IMR-90 (cell line): ENCODE measurements around the gene KCNK10. TPM values are rescaled to one million over a fixed set of nuclear protein-coding genes. Genes with fewer than 3 reads are reported as not detected.

Experiments used
- ATAC-seq: fragments of 200-7000 bp; cut with Tn5 transposase; 2 replicates; pipeline ENCODE4 v1.9.1; 2020; ENCODE audit warnings: low read depth, mild to moderate bottlenecking, moderate library complexity
- BruUV-seq: library from RNA; stranded (reverse); fragments of 400-500 nt; replicated peaks from 2 replicates; lab custom pipeline; 2021; lab: Mats Ljungman, UMichigan
- CTCF ChIA-PET: fragments of 300-600 bp; formaldehyde crosslinking; extraction: SDS; loops from one replicate; lab custom pipeline; 2021; ENCODE audit warnings: antibody characterized with exemption; lab: Yijun Ruan, JAX
- POLR2A ChIA-PET: fragments of 300-600 bp; sonication (Branson Sonifier 250); formaldehyde crosslinking; loops from one replicate; lab custom pipeline; 2022; ENCODE audit warnings: antibody characterized with exemption; ENCODE audit not compliant: unreplicated experiment; lab: Charles Lee
- DNase-seq: peaks from one replicate; pipeline ENCODE4 v3.0.0; 2013
- H2AFZ ChIP-seq: replicated peaks from 2 replicates; pipeline ENCODE3; 2013; ENCODE audit warnings: low read length, mild to moderate bottlenecking; ENCODE audit not compliant: poor library complexity
- H2AK5ac ChIP-seq: 2 replicates; pipeline ENCODE4 v1.6.1; 2013; ENCODE audit warnings: low read depth, low read length, inconsistent platforms
- H2AK9ac ChIP-seq: replicated peaks from 2 replicates; pipeline ENCODE3; 2013; ENCODE audit warnings: mild to moderate bottlenecking, low read depth, low read length, moderate library complexity; ENCODE audit not compliant: poor library complexity
- H2BK120ac ChIP-seq: 2 replicates; pipeline ENCODE4 v1.6.1; 2013; ENCODE audit warnings: low read depth, low read length, inconsistent platforms
- H2BK15ac ChIP-seq: 3 replicates; pipeline ENCODE4 v1.6.1; 2013; ENCODE audit warnings: low read depth, low read length, inconsistent platforms
- H2BK20ac ChIP-seq: 2 replicates; pipeline ENCODE4 v1.6.1; 2013; ENCODE audit warnings: low read depth, mild to moderate bottlenecking, inconsistent platforms, low read length, moderate library complexity
- H2BK5ac ChIP-seq: 2 replicates; pipeline ENCODE4 v1.6.1; 2013; ENCODE audit warnings: mild to moderate bottlenecking, low read depth, low read length, inconsistent platforms; ENCODE audit not compliant: poor library complexity, severe bottlenecking
- H3K14ac ChIP-seq: replicated peaks from 2 replicates; pipeline ENCODE4 v1.6.1; 2013; ENCODE audit warnings: low read depth, low read length, inconsistent platforms
- H3K18ac ChIP-seq: 2 replicates; pipeline ENCODE4 v1.6.1; 2013; ENCODE audit warnings: low read depth, low read length, control low read depth
- H3K23ac ChIP-seq: 2 replicates; pipeline ENCODE4 v1.6.1; 2013; ENCODE audit warnings: low read depth, low read length, inconsistent platforms
- H3K27ac ChIP-seq: 2 replicates; pipeline ENCODE4 v1.5.1; 2013; ENCODE audit warnings: mild to moderate bottlenecking, control low read depth, low read length; ENCODE audit not compliant: insufficient read depth
- H3K27me3 ChIP-seq: 2 replicates; pipeline ENCODE4 v1.6.1; 2013; ENCODE audit warnings: low read length; ENCODE audit not compliant: control insufficient read depth, insufficient read depth
- H3K36me3 ChIP-seq: 2 replicates; pipeline ENCODE4 v1.6.1; 2013; ENCODE audit warnings: low read length, mixed read lengths; ENCODE audit not compliant: control insufficient read depth, insufficient read depth
- H3K4ac ChIP-seq: 2 replicates; pipeline ENCODE4 v1.6.1; 2013; ENCODE audit warnings: low read depth, low read length, inconsistent platforms
- H3K4me1 ChIP-seq: 2 replicates; pipeline ENCODE4 v1.6.1; 2013; ENCODE audit warnings: low read length, mixed read lengths; ENCODE audit not compliant: control insufficient read depth, insufficient read depth
- H3K4me2 ChIP-seq: 2 replicates; pipeline ENCODE4 v1.6.1; 2013; ENCODE audit warnings: low read depth, mild to moderate bottlenecking, control low read depth, low read length, moderate library complexity
- H3K4me3 ChIP-seq: 2 replicates; pipeline ENCODE4 v1.5.1; 2013; ENCODE audit warnings: low read depth, mild to moderate bottlenecking, control low read depth, low read length, moderate library complexity; ENCODE audit not compliant: insufficient read depth
- H3K56ac ChIP-seq: 2 replicates; pipeline ENCODE4 v1.6.1; 2013; ENCODE audit warnings: low read length, inconsistent platforms; ENCODE audit not compliant: insufficient read depth; ENCODE audit errors: extremely low read depth
- H3K79me1 ChIP-seq, 2 experiments: 2 replicates each; pipeline ENCODE4 v1.6.1; 2013; ENCODE audit warnings: low read length in 2 of 2, inconsistent platforms in 1 of 2, low read depth in 1 of 2
- H3K9ac ChIP-seq: 2 replicates; pipeline ENCODE4 v1.6.1; 2013; ENCODE audit warnings: low read depth, low read length, control low read depth
- H3K9me1 ChIP-seq: 2 replicates; pipeline ENCODE4 v1.6.1; 2013; ENCODE audit warnings: low read length, inconsistent platforms; ENCODE audit not compliant: insufficient read depth
- H3K9me3 ChIP-seq: 2 replicates; pipeline ENCODE4 v1.6.1; 2013; ENCODE audit warnings: low read length; ENCODE audit not compliant: control insufficient read depth, insufficient read depth
- H4K20me1 ChIP-seq: 2 replicates; pipeline ENCODE4 v1.6.1; 2013; ENCODE audit warnings: low read length, inconsistent platforms; ENCODE audit not compliant: insufficient read depth
- H4K5ac ChIP-seq: 2 replicates; pipeline ENCODE4 v1.6.1; 2013; ENCODE audit warnings: mild to moderate bottlenecking, low read depth, low read length, control low read depth
- H4K8ac ChIP-seq, 2 experiments: 2 replicates each; pipeline ENCODE4 v1.6.1; 2013; ENCODE audit warnings: low read depth in 2 of 2, low read length in 2 of 2, control low read depth in 1 of 2, inconsistent platforms in 1 of 2
- H4K91ac ChIP-seq: 2 replicates; pipeline ENCODE4 v1.6.1; 2013; ENCODE audit warnings: low read depth, low read length, inconsistent platforms; ENCODE audit not compliant: insufficient read depth
- CHD1 ChIP-seq: IDR thresholded peaks from 2 replicates; pipeline ENCODE4 v1.6.1; 2012; ENCODE audit warnings: low read depth, low read length, improper control_type of control experiment
- FOS ChIP-seq: fragments of 150-350 bp; IDR thresholded peaks from 2 replicates; pipeline ENCODE4 v1.6.1; 2016; ENCODE audit warnings: low read depth, low read length
- MAFK ChIP-seq: IDR thresholded peaks from 2 replicates; pipeline ENCODE4 v1.6.1; 2012; ENCODE audit warnings: low read depth, low read length, improper control_type of control experiment
- MAZ ChIP-seq: IDR thresholded peaks from 2 replicates; pipeline ENCODE4 v1.6.1; 2012; ENCODE audit warnings: low read depth, mild to moderate bottlenecking, low read length, improper control_type of control experiment, moderate library complexity, borderline replicate concordance
- POLR2A ChIP-seq: IDR thresholded peaks from 2 replicates; pipeline ENCODE4 v1.6.1; 2012; ENCODE audit warnings: mild to moderate bottlenecking, low read depth, low read length
- RAD21 ChIP-seq: IDR thresholded peaks from 2 replicates; pipeline ENCODE4 v1.6.1; 2012; ENCODE audit warnings: low read length, improper control_type of control experiment
- RCOR1 ChIP-seq: IDR thresholded peaks from 2 replicates; pipeline ENCODE4 v1.6.1; 2012; ENCODE audit warnings: mild to moderate bottlenecking, low read length, improper control_type of control experiment; ENCODE audit not compliant: insufficient replicate concordance
- SMC3 ChIP-seq: fragments of 150-350 bp; IDR thresholded peaks from 2 replicates; pipeline ENCODE4 v1.6.1; 2016; ENCODE audit warnings: low read depth, mild to moderate bottlenecking, antibody characterized with exemption, low read length, moderate library complexity
- WGBS, 2 experiments: methylation state at CpG; one replicate each; pipeline versions ENCODE4 v1.1.5 to v1.1.7; 2013; ENCODE audit warnings: missing lambda C conversion rate in 2 of 2; ENCODE audit not compliant: insufficient read length in 1 of 2; ENCODE audit errors: extremely low coverage in 2 of 2; 5-methylcytosine and 5-hydroxymethylcytosine counted together
- dilution Hi-C: fragments of 300-500 bp; cut with HindIII; formaldehyde crosslinking; loops from one replicate; pipeline ENCODE4 v1.14.3; 2018; ENCODE audit warnings: low sequenced_read_pairs; ENCODE audit not compliant: unreplicated experiment
- in situ Hi-C: fragments of 300-500 bp; cut with MboI; formaldehyde crosslinking; loops from 3 replicates; pipeline ENCODE4 v1.14.3; 2019; ENCODE audit warnings: low sequenced_read_pairs, inconsistent platforms, mixed read lengths
- intact Hi-C: fragments of 100-400 bp; cut with micrococcal nuclease; formaldehyde crosslinking; loops from 2 replicates; pipeline ENCODE4 v1.10.0; 2022
- polyA plus RNA-seq, 3 experiments: library from polyadenylated mRNA; depleted of rRNA; stranded (reverse); fragments of >200 nt; gene quantifications; 2 replicates each; pipeline ENCODE4 v1.2.3, GENCODE V29; 2012; ENCODE audit warnings: low replicate concordance in 1 of 3
- total RNA-seq: library from RNA; depleted of rRNA; stranded (reverse); fragments of >200 nt; gene quantifications from 2 replicates; pipeline ENCODE4 v1.2.3, GENCODE V29; 2012

The KCNK10 gene
- total and polyA plus RNA-seq, 2 of the 4 experiments (the other 2 are of a cell fraction) = not detected

- intact Hi-C loops (no loop called here), in situ Hi-C loops (loop anchor here (10.0 kb wide), 1 partner anchor 356 kb away; the partner anchor contains the start of gene PTPN21), dilution Hi-C loops (no loop called here)
- no peak overlapping the region for H3K18ac ChIP-seq
- no peak overlapping the region for H2AFZ ChIP-seq
- BruUV-seq = no TSS peak
- no peak overlapping the region for H2AK5ac ChIP-seq
- no peaks in the 10 kb centered on the region for H3K9me1 ChIP-seq
- H3K9me3 ChIP-seq = no peaks in the 10 kb centered on the region
- H2BK15ac ChIP-seq = no peak overlapping the region
- no peak overlapping the region for H4K8ac ChIP-seq
- H3K4me1 ChIP-seq = no peaks in the 10 kb centered on the region
- ATAC-seq (no peak), DNase-seq (no peak)
- H2BK20ac ChIP-seq = no peak overlapping the region
- H2BK5ac ChIP-seq = no peak overlapping the region
- TF ChIP-seq RCOR1 = no peak
- TF ChIP-seq SMC3 = no peak
- no peak for TF ChIP-seq CHD1
- TF ChIP-seq FOS = no peak
- TF ChIP-seq POLR2A = no peak
- TF ChIP-seq MAZ = no peak
- no peak for TF ChIP-seq MAFK
- TF ChIP-seq RAD21 = no peak
- POLR2A ChIA-PET = no interaction called here
- H3K4ac ChIP-seq = no peak overlapping the region
- no peak overlapping the region for H2AK9ac ChIP-seq
- WGBS, 2 experiments = no CpG with 5 or more reads among the region's 1 CpG
- no peak overlapping the region for H3K4me2 ChIP-seq
- no peak overlapping the region for H3K27ac ChIP-seq
- no peaks in the 10 kb centered on the region for H3K36me3 ChIP-seq
- no peaks in the 10 kb centered on the region for H4K20me1 ChIP-seq
- H3K9ac ChIP-seq = no peak overlapping the region
- no peak overlapping the region for H3K4me3 ChIP-seq
- CTCF ChIA-PET = interaction anchor here (0.6 kb wide), 1 partner anchor 9 kb away, joined by 4 read pairs; no protein-coding TSS in a partner anchor
- no peak overlapping the region for H4K5ac ChIP-seq
- no peak overlapping the region for H4K91ac ChIP-seq
- no peaks in the 10 kb centered on the region for H3K79me1 ChIP-seq
- H3K27me3 ChIP-seq = peaks cover 10% of the 10 kb centered on the region
- no peak overlapping the region for H3K14ac ChIP-seq
- H3K56ac ChIP-seq = no peak overlapping the region
- H2BK120ac ChIP-seq = no peak overlapping the region
- H3K23ac ChIP-seq = no peak overlapping the region
Measured at GRCh38 chr14:88198446-88198845, 124.6 kb downstream of the KCNK10 start.
